Endodermal cell (in vitro differentiated cells): ENCODE data around the gene COL6A5. TPM values are rescaled to one million over a fixed set of nuclear protein-coding genes. Genes with fewer than 3 reads are reported as not detected.

ENCODE experiments used
- DNase-seq: peaks from one replicate; pipeline ENCODE4 v3.0.0-alpha.2; 2017
- H3K27ac ChIP-seq: 2 replicates; pipeline ENCODE4 v1.5.1; 2013; ENCODE audit warnings: mild to moderate bottlenecking, low read depth, low read length, moderate library complexity
- H3K27me3 ChIP-seq: 2 replicates; pipeline ENCODE4 v1.6.1; 2013; ENCODE audit warnings: mild to moderate bottlenecking, low read length, moderate library complexity; ENCODE audit not compliant: insufficient read depth, control insufficient read depth, poor library complexity, severe bottlenecking
- H3K36me3 ChIP-seq: 2 replicates; pipeline ENCODE4 v1.7.0; 2013; ENCODE audit warnings: mild to moderate bottlenecking, low read length, moderate library complexity; ENCODE audit not compliant: control insufficient read depth, insufficient read depth
- H3K4me1 ChIP-seq: one replicate; pipeline ENCODE4 v1.7.0; 2013; ENCODE audit warnings: low read length; ENCODE audit not compliant: control insufficient read depth, insufficient read depth
- H3K4me3 ChIP-seq: 2 replicates; pipeline ENCODE4 v1.5.1; 2013; ENCODE audit warnings: mild to moderate bottlenecking, low read length, moderate library complexity
- H3K9ac ChIP-seq: 2 replicates; pipeline ENCODE4 v1.6.1; 2013; ENCODE audit warnings: mild to moderate bottlenecking, low read length, moderate library complexity; ENCODE audit not compliant: poor library complexity, severe bottlenecking; ENCODE audit errors: extremely low read depth
- H3K9me3 ChIP-seq: 2 replicates; pipeline ENCODE4 v1.6.1; 2013; ENCODE audit warnings: mild to moderate bottlenecking, low read length, moderate library complexity; ENCODE audit not compliant: control insufficient read depth
- H3K27ac Mint-ChIP-seq: 2 replicates; pipeline ENCODE4 v1.8.0; 2020; ENCODE audit warnings: mixed read lengths
- H3K27me3 Mint-ChIP-seq: 2 replicates; pipeline ENCODE4 v1.8.0; 2021; ENCODE audit warnings: mild to moderate bottlenecking, mixed read lengths; ENCODE audit not compliant: insufficient read depth
- H3K36me3 Mint-ChIP-seq: 2 replicates; pipeline ENCODE4 v1.8.0; 2020; ENCODE audit warnings: low read depth, mixed read lengths
- H3K4me1 Mint-ChIP-seq: 2 replicates; pipeline ENCODE4 v1.8.0; 2020; ENCODE audit warnings: mixed read lengths
- H3K4me3 Mint-ChIP-seq: 2 replicates; pipeline ENCODE4 v1.8.0; 2020; ENCODE audit warnings: mild to moderate bottlenecking, moderate library complexity, mixed read lengths
- H3K9me3 Mint-ChIP-seq: 2 replicates; pipeline ENCODE4 v1.8.0; 2020; ENCODE audit warnings: mild to moderate bottlenecking, mixed read lengths
- WGBS, 2 experiments: methylation state at CpG; one replicate each; pipeline versions ENCODE4 v1.1.5 to v1.1.7; 2013; ENCODE audit warnings: missing lambda C conversion rate in 2 of 2, mixed read lengths in 1 of 2; ENCODE audit not compliant: insufficient coverage in 1 of 2, insufficient read length in 1 of 2; 5-methylcytosine and 5-hydroxymethylcytosine counted together
- total RNA-seq, 2 donors: library from RNA; stranded (reverse); fragmentation: NEBNext Ultra II Directional in 1 of 2; extraction: Animal tissue kit (Norgen Biotek cat#: 25700) in 1 of 2; gene quantifications; 2 replicates in 1 of 2; 3 replicates in 1 of 2; pipeline ENCODE4 v1.2.1, GENCODE V29; 2021
- TF ChIP-seq, protein P1 (sequence below): fragments of 200-600 bp; sonication (generic); conservative IDR thresholded peaks from 2 replicates; pipeline ENCODE4 v1.5.0; 2021; ENCODE audit warnings: antibody characterized with exemption, mild to moderate bottlenecking

COL6A5 gene
- total RNA-seq, 2 donors from 2014 or later, result 0.02 to 0.07 TPM

DNA sequence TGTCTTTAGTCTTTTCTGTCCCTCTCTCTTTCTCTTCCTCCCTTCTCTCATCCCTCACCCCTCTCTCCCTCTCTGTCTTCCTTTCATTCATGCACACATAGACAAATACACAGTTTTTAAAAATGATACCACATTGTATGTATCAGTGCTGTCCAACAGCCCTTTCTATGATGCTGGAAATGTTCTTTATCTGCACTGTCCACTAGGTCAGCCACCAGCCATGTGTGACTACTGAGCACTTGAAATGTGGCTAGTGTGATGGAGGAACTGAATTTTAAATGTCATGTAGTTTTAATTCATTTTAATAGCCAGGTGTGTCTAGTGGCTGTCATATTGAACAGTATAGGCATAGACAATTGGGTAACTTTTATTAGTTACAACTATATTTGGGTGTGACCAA is 34.9 kb downstream of the COL6A5 start:
- no peaks in the 10 kb centered on the region for H3K27me3 Mint-ChIP-seq
- Histone ChIP-seq H3K4me1 (no peaks in the 10 kb centered on the region), H3K27ac (no peak overlapping the region), H3K36me3 (no peaks in the 10 kb centered on the region), H3K27me3 (no peaks in the 10 kb centered on the region), H3K9ac (no peak overlapping the region), H3K9me3 (no peaks in the 10 kb centered on the region), H3K4me3 (no peak overlapping the region)
- no peaks in the 10 kb centered on the region for H3K36me3 Mint-ChIP-seq
- no peak overlapping the region for H3K27ac Mint-ChIP-seq
- no peaks in the 10 kb centered on the region for H3K9me3 Mint-ChIP-seq
- no peak overlapping the region for H3K4me3 Mint-ChIP-seq
- no peak for DNase-seq
- TF ChIP-seq, protein P1, sequence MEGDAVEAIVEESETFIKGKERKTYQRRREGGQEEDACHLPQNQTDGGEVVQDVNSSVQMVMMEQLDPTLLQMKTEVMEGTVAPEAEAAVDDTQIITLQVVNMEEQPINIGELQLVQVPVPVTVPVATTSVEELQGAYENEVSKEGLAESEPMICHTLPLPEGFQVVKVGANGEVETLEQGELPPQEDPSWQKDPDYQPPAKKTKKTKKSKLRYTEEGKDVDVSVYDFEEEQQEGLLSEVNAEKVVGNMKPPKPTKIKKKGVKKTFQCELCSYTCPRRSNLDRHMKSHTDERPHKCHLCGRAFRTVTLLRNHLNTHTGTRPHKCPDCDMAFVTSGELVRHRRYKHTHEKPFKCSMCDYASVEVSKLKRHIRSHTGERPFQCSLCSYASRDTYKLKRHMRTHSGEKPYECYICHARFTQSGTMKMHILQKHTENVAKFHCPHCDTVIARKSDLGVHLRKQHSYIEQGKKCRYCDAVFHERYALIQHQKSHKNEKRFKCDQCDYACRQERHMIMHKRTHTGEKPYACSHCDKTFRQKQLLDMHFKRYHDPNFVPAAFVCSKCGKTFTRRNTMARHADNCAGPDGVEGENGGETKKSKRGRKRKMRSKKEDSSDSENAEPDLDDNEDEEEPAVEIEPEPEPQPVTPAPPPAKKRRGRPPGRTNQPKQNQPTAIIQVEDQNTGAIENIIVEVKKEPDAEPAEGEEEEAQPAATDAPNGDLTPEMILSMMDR, result no peak
- H3K4me1 Mint-ChIP-seq, result no peaks in the 10 kb centered on the region

DNA sequence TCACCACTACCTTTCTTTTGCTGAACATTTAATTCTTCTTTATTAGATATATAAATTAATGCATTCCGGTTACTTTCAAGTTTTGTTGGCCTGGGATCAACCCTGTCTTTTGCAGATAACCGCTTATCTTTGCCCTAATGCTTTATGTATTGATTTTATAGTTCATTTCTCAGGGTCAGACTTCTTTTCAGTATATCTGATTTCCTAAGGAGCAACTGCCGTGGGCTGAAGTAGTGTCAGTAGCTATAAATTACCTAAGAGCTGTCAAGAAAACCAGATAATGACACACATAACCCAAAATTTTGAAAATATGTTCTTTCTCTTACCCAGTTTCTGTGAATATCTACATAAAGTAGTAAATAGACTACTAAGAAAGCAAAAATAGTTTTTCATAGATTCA is 38.0 kb downstream of the COL6A5 start:
- Histone ChIP-seq H3K4me1 (no peaks in the 10 kb centered on the region), H3K9me3 (no peaks in the 10 kb centered on the region), H3K36me3 (no peaks in the 10 kb centered on the region), H3K27ac (no peak overlapping the region), H3K4me3 (no peak overlapping the region), H3K27me3 (no peaks in the 10 kb centered on the region), H3K9ac (no peak overlapping the region)
- Mint-ChIP-seq H3K9me3 (no peaks in the 10 kb centered on the region), H3K27ac (no peak overlapping the region), H3K4me3 (no peak overlapping the region), H3K4me1 (no peaks in the 10 kb centered on the region), H3K36me3 (no peaks in the 10 kb centered on the region), H3K27me3 (no peaks in the 10 kb centered on the region)
- TF ChIP-seq, protein P1, result no peak
- DNase-seq, result no peak
- WGBS, 2 experiments, result 90% methylated on average over 3 of the region's 3 CpGs; no CpG with 5 or more reads in 1 of the 2 experiments

DNA sequence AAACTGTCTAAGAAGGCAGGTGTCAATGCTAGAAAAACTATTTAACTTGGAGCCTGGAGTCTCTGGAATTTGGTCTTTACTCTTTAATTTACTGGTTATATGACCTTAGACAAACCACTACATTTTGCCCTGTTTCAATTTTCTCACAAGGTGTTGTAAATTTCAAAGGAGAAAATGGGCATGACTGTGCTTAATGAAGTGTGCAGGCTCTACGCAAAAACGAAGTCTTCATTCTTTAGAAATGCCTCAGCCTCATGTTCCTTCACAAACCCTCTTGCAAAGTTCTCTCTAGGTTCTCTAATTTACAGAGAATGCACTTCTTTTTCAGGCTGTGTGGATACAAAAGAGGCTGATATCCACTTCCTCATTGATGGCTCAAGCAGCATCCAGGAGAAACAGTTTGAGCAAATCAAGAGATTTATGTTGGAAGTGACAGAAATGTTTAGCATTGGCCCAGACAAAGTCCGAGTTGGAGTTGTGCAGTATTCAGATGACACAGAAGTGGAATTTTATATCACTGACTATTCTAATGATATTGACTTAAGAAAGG is 39.1 kb downstream of the COL6A5 start:
- H3K36me3 Mint-ChIP-seq, result no peaks in the 10 kb centered on the region
- H3K27me3 ChIP-seq, result no peaks in the 10 kb centered on the region
- H3K4me3 ChIP-seq, result no peak overlapping the region
- H3K9me3 ChIP-seq, result no peaks in the 10 kb centered on the region
- no peaks in the 10 kb centered on the region for H3K4me1 Mint-ChIP-seq
- no peak for DNase-seq
- no peak overlapping the region for H3K27ac ChIP-seq
- WGBS, 2 experiments, result 89 to 100% methylated on average over 2 to 3 of the region's 3 CpGs
- no peak overlapping the region for H3K27ac Mint-ChIP-seq
- no peak overlapping the region for H3K4me3 Mint-ChIP-seq
- no peak overlapping the region for H3K9ac ChIP-seq
- no peaks in the 10 kb centered on the region for H3K4me1 ChIP-seq
- TF ChIP-seq, protein P1, result no peak
- no peaks in the 10 kb centered on the region for H3K9me3 Mint-ChIP-seq
- no peaks in the 10 kb centered on the region for H3K36me3 ChIP-seq
- H3K27me3 Mint-ChIP-seq, result no peaks in the 10 kb centered on the region
